ENCODE measurements around the gene SLC25A40.
"Not testable (repeated sequence)": the region's sequence is repeated elsewhere in the genome, so short reads cannot be mapped to it uniquely, and the experiment has no call there.

SLC25A40 gene, protein sequence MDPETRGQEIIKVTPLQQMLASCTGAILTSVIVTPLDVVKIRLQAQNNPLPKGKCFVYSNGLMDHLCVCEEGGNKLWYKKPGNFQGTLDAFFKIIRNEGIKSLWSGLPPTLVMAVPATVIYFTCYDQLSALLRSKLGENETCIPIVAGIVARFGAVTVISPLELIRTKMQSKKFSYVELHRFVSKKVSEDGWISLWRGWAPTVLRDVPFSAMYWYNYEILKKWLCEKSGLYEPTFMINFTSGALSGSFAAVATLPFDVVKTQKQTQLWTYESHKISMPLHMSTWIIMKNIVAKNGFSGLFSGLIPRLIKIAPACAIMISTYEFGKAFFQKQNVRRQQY

DNA sequence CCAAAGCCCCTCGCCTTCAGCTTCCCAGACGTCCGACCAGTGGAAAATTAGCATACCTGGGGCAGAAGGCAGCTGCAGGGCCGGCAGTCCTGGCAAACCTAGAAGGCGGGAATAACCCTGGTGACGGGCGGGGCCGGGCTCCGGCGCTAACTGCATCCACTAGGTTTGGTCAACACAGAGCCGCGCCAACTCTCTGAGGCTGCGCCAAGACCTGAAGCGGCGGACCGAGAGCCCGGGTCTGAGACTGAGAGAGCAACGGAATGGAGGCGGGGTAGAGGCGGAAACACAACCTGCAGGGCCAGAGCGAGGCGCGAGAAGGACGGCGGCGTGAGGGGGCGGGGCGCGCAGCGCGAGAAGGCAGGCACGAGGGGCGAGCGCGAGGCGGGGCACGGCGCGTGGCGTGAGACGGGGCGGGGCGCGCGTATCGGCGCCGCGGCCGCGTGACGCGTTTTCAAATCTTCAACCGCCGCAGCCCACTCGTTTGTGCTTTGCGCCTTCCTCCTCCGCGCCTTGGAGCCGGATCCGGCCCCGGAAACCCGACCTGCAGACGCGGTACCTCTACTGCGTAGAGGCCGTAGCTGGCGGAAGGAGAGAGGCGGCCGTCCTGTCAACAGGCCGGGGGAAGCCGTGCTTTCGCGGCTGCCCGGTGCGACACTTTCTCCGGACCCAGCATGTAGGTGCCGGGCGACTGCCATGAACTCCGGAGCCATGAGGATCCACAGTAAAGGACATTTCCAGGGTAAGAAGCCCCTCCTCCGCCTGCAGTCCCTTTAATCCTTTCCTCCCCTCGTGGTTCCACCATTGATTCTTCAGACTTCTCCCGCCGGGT is at the start of gene SLC25A40, which contains the start of gene DBF4:
TSS of gene SLC25A40 (minus strand) at position 321 of the 829 bp plus-strand sequence. CDS start 17,633 bp downstream, outside the sequence.
TSS of gene DBF4 (plus strand) at position 454 of the 829 bp plus-strand sequence. CDS start at position 694, 240 bp downstream.
- Histone ChIP-seq H3K9me3 (ENCODE audit: low read depth, low read length) (peaks cover 10% of the 10 kb centered on the region; the same call in 1 of the 2 replicates), H3K36me3 (ENCODE audit: insufficient read depth, low read length) (peaks cover 51% of the 10 kb centered on the region), H3K9ac (ENCODE audit: insufficient read length) (peak within 1 kb of the TSS; percentile 97), H3K4me3 (peak within 1 kb of the TSS; percentile 94), H3K27ac (peak within 1 kb of the TSS; percentile 81)
- no peak for TF ChIP-seq EZH2 (IDR thresholded peaks at IDR 0.05)
- TF ChIP-seq POLR2AphosphoS5 (IDR thresholded peaks at IDR 0.05; ENCODE audit: borderline replicate concordance, low read depth, low read length): peak; percentile 84
- no peak for DNase-seq (ENCODE audit: low read depth, low spot score)

DNA sequence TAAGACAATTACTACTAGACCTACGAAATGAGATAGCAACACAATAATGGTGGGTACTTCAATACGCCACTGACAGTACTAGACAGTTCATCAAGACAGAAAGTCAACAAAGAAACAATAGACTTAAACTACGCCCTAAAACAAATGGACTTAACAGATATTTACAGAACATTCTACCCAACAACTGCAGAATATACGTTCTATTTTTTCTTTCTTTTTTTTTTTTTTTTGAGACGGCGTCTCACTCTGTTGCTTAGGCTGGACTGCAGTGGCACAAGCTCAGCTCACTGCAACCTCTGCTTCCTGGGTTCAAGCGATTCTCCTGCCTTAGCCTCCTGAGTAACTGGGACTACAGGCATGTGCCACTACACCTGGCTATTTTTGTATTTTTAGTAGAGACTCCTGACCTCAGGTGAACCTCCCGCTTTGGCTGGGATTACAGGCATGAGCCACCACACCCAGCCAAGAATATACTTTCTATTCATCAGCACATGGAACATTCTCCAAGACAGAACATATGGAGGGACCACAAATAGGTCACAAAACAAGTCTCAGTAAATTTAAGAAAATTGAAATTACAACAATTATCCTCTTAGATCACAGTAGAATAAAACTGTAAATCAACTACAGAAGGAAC is 46.7 kb upstream of the SLC25A40 start:
- not testable (repeated sequence) for H3K9ac ChIP-seq (ENCODE audit: insufficient read length); H3K9me3 ChIP-seq (ENCODE audit: low read depth, low read length); H3K36me3 ChIP-seq (ENCODE audit: insufficient read depth, low read length); DNase-seq (ENCODE audit: low read depth, low spot score); H3K27ac ChIP-seq; H3K4me3 ChIP-seq

DNA sequence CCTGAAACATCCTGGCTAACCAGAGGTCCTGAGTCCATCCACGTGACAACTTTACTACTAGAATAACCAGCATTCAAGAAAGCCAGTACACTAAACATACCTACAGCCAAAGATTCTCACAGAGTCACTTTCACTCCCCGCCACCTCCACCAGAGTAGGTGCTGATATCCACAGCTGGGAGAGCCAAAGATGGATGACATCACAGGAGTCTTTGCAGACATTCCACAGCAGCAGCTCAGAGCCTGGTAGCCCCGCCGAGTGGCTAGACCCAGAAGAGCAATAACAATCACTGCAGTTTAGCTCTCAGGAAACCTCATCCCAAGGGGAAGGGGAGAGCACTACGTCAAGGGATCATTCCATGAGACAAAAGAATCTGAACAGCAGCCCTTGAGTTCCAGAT is 44.4 kb upstream of the SLC25A40 start:
- Histone ChIP-seq H3K9ac (ENCODE audit: insufficient read length) (no peak overlapping the region), H3K4me3 (no peak overlapping the region), H3K27ac (no peak overlapping the region), H3K36me3 (ENCODE audit: insufficient read depth, low read length) (no peaks in the 10 kb centered on the region), H3K9me3 (ENCODE audit: low read depth, low read length) (no peaks in the 10 kb centered on the region)
- TF ChIP-seq POLR2AphosphoS5 (IDR thresholded peaks at IDR 0.05; ENCODE audit: borderline replicate concordance, low read depth, low read length): no peak
- TF ChIP-seq EZH2 (IDR thresholded peaks at IDR 0.05): no peak
- TF ChIP-seq FOXP2 (optimal IDR thresholded peaks at IDR 0.05; ENCODE audit: control extremely low read depth, extremely low read length, insufficient read depth): no peak
- no peak for DNase-seq (ENCODE audit: low read depth, low spot score)

DNA sequence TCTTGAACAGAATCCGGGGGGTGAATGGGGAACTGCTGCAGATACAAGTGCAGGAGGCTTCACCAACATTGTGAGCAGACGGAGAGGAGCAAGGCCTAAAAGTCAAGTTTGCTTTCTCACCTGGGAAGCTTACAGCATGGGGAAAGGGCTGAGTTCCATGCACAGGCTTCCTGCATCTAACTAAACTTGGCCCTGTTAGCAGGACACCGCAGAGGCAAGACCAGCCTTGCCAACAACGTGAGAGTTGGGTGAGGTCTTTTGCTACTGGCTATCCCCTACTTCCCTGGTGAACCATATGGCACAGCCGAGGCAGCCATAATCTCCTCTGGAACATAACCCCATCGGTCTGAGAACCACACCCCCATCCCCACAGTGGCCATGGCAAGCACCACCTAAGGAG is 43.7 kb upstream of the SLC25A40 start:
- no peak for DNase-seq (ENCODE audit: low read depth, low spot score)
- Histone ChIP-seq H3K9me3 (ENCODE audit: low read depth, low read length) (no peaks in the 10 kb centered on the region), H3K9ac (ENCODE audit: insufficient read length) (no peak overlapping the region), H3K27ac (no peak overlapping the region), H3K4me3 (no peak overlapping the region), H3K36me3 (ENCODE audit: insufficient read depth, low read length) (no peaks in the 10 kb centered on the region)
- TF ChIP-seq FOXP2 (optimal IDR thresholded peaks at IDR 0.05; ENCODE audit: control extremely low read depth, extremely low read length, insufficient read depth) (no peak), EZH2 (IDR thresholded peaks at IDR 0.05) (no peak), POLR2AphosphoS5 (IDR thresholded peaks at IDR 0.05; ENCODE audit: borderline replicate concordance, low read depth, low read length) (no peak)

DNA sequence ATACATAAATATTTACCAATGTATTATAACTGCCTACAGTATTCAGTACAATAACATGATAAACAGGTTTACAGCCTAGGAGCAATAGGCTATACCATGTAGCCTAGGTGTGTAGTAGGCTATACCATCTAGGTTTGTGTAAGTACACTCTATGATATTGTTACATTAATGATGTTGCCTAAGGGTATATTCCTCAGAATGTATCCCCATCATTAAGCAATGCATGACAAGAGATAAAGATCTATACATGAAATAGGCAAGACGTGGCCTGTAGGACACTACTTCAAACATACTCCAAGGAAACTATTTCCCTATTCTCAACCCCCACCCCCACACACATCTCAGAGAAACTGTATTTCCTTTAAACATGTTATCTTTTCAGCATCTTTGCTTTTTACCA is 42.6 kb upstream of the SLC25A40 start:
- no peaks in the 10 kb centered on the region for H3K9me3 ChIP-seq (ENCODE audit: low read depth, low read length)
- no peak overlapping the region for H3K9ac ChIP-seq (ENCODE audit: insufficient read length)
- TF ChIP-seq POLR2AphosphoS5 (IDR thresholded peaks at IDR 0.05; ENCODE audit: borderline replicate concordance, low read depth, low read length) (no peak), FOXP2 (optimal IDR thresholded peaks at IDR 0.05; ENCODE audit: control extremely low read depth, extremely low read length, insufficient read depth) (no peak), EZH2 (IDR thresholded peaks at IDR 0.05) (no peak)
- DNase-seq (ENCODE audit: low read depth, low spot score): no peak
- no peaks in the 10 kb centered on the region for H3K36me3 ChIP-seq (ENCODE audit: insufficient read depth, low read length)
- no peak overlapping the region for H3K4me3 ChIP-seq
- H3K27ac ChIP-seq: no peak overlapping the region

DNA sequence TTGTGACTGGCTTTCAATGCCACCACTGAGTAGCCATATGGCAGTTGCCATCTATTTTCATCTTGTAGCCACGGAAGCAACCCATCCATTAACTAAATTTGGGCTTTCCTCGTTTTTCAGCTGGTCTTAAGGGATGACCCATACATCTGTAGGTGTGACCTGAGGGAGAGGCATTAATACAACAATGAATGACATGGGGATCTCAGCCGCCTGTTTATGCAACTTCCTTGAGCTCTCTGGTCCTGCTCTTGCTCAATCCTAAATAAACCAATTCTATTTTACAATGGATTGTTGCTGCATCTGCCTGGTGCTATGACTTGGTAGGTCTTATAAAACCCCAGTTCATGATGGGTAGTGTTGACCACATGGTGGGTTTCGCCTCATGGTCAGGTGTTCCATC is 36.0 kb upstream of the SLC25A40 start:
- H3K27ac ChIP-seq: no peak overlapping the region
- H3K4me3 ChIP-seq: no peak overlapping the region
- H3K9ac ChIP-seq (ENCODE audit: insufficient read length): no peak overlapping the region
- H3K9me3 ChIP-seq (ENCODE audit: low read depth, low read length): no peaks in the 10 kb centered on the region
- peaks cover 19% of the 10 kb centered on the region for H3K36me3 ChIP-seq (ENCODE audit: insufficient read depth, low read length)
- no peak; the same call in 1 of the 2 replicates for TF ChIP-seq POLR2AphosphoS5 (IDR thresholded peaks at IDR 0.05; ENCODE audit: borderline replicate concordance, low read depth, low read length)
- no peak for TF ChIP-seq FOXP2 (optimal IDR thresholded peaks at IDR 0.05; ENCODE audit: control extremely low read depth, extremely low read length, insufficient read depth)
- TF ChIP-seq EZH2 (IDR thresholded peaks at IDR 0.05): no peak
- DNase-seq (ENCODE audit: low read depth, low spot score): no peak

DNA sequence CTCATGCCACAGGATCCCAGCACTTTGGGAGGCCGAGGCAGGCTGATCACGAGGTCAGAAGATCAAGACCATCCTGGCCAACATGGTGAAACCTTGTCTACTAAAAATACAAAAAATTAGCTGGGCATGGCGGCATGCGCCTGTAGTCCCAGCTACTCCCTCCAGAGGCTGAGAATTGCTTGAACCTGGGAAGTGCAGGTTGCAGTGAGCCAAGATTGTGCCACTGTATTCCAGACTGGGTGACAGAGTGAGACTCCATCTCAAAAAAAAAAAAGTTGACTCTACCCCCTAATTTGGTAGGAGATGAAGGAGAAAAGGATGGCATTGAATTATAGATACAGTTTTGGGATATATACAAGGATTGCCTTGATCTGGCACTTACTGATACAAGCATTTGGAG is 32.7 kb upstream of the SLC25A40 start:
- H3K4me3 ChIP-seq; DNase-seq (ENCODE audit: low read depth, low spot score); H3K9me3 ChIP-seq (ENCODE audit: low read depth, low read length); H3K9ac ChIP-seq (ENCODE audit: insufficient read length); H3K27ac ChIP-seq: not testable (repeated sequence)
- H3K36me3 ChIP-seq (ENCODE audit: insufficient read depth, low read length): peaks cover 46% of the 10 kb centered on the region

DNA sequence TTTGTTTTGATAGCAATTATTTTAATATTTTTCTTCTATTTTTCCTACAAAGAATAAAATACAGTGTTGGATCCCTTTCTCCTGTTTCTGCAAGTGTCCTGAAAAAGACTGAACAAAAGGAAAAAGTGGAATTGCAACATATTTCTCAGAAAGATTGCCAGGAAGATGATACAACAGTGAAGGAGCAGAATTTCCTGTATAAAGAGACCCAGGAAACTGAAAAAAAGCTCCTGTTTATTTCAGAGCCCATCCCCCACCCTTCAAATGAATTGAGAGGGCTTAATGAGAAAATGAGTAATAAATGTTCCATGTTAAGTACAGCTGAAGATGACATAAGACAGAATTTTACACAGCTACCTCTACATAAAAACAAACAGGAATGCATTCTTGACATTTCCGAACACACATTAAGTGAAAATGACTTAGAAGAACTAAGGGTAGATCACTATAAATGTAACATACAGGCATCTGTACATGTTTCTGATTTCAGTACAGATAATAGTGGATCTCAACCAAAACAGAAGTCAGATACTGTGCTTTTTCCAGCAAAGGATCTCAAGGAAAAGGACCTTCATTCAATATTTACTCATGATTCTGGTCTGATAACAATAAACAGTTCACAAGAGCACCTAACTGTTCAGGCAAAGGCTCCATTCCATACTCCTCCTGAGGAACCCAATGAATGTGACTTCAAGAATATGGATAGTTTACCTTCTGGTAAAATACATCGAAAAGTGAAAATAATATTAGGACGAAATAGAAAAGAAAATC is 31.2 kb upstream of the SLC25A40 start:
- H3K9me3 ChIP-seq (ENCODE audit: low read depth, low read length); H3K4me3 ChIP-seq: not testable (repeated sequence)
- H3K9ac ChIP-seq (ENCODE audit: insufficient read length): peak overlapping the region; percentile 37
- peak overlapping the region; percentile 85 for H3K27ac ChIP-seq
- peak; percentile 34 for DNase-seq (ENCODE audit: low read depth, low spot score)
- peaks cover 61% of the 10 kb centered on the region for H3K36me3 ChIP-seq (ENCODE audit: insufficient read depth, low read length)
